SU-DHL-6 (cell line): ENCODE results near the gene PRR35.

Source experiments
- H2AFZ ChIP-seq: fragments of 200-600 bp; sonication (generic); 2 replicates; pipeline ENCODE4 v1.6.1; 2014; ENCODE audit warnings: low read depth, mild to moderate bottlenecking, moderate library complexity, mixed read lengths, antibody characterized with exemption, low read length; ENCODE audit not compliant: severe bottlenecking
- H3F3A ChIP-seq: fragments of 200-600 bp; shearing (Covaris generic); 2 replicates; pipeline ENCODE4 v1.6.0; 2016; ENCODE audit warnings: antibody characterized with exemption, mild to moderate bottlenecking; ENCODE audit not compliant: insufficient read depth
- H3K27ac ChIP-seq: fragments of 200-600 bp; sonication (generic); 2 replicates; pipeline ENCODE4 v1.5.1; 2016; ENCODE audit warnings: low read depth, mild to moderate bottlenecking, low read length, moderate library complexity, mixed read lengths
- H3K27me3 ChIP-seq: fragments of 200-600 bp; sonication (generic), shearing (Covaris generic); 2 replicates; pipeline ENCODE4 v1.6.0; 2014; ENCODE audit warnings: mild to moderate bottlenecking, low read length
- H3K36me3 ChIP-seq: fragments of 200-600 bp; sonication (generic); 2 replicates; pipeline ENCODE4 v1.6.1; 2014; ENCODE audit warnings: mild to moderate bottlenecking, low read length, mixed read lengths
- H3K4me2 ChIP-seq: fragments of 300-600, 200-600 bp; shearing (Covaris generic), sonication (generic); 2 replicates; pipeline ENCODE4 v1.6.0; 2014; ENCODE audit warnings: low read length, low read depth, mild to moderate bottlenecking; ENCODE audit not compliant: poor library complexity, severe bottlenecking
- H3K4me3 ChIP-seq: fragments of 200-600 bp; sonication (generic); 2 replicates; pipeline ENCODE4 v1.5.1; 2014; ENCODE audit warnings: antibody characterized with exemption, low read length, mild to moderate bottlenecking, mixed read lengths; ENCODE audit not compliant: insufficient read depth, poor library complexity, severe bottlenecking
- H3K79me2 ChIP-seq: fragments of 200-600 bp; sonication (generic); 2 replicates; pipeline ENCODE4 v1.6.1; 2014; ENCODE audit warnings: mild to moderate bottlenecking, low read length, moderate library complexity; ENCODE audit not compliant: insufficient read depth
- H3K9ac ChIP-seq: fragments of 200-600 bp; sonication (generic); 2 replicates; pipeline ENCODE4 v1.7.0; 2014; ENCODE audit warnings: mild to moderate bottlenecking, low read length
- H3K9me2 ChIP-seq: fragments of 200-600 bp; sonication (generic); replicated peaks from 2 replicates; pipeline ENCODE4 v1.6.1; 2014; ENCODE audit warnings: low read length; ENCODE audit not compliant: insufficient read depth
- H3K9me3 ChIP-seq: fragments of 200-600 bp; sonication (generic); 2 replicates; pipeline ENCODE4 v1.6.1; 2014; ENCODE audit warnings: low read length, mixed read lengths; ENCODE audit not compliant: insufficient read depth
- H4K20me1 ChIP-seq: fragments of 200-600 bp; sonication (generic); 2 replicates; pipeline ENCODE4 v1.6.1; 2014; ENCODE audit warnings: low read depth, mild to moderate bottlenecking, antibody characterized with exemption, low read length, moderate library complexity, mixed read lengths
- EZH2phosphoT487 ChIP-seq: fragments of 200-600 bp; sonication (generic), shearing (Covaris generic); conservative IDR thresholded peaks from 2 replicates; pipeline ENCODE4 v1.6.1; 2018; ENCODE audit warnings: mild to moderate bottlenecking, antibody characterized with exemption, low read length, moderate library complexity, mixed read lengths
- TF ChIP-seq, protein P1 (sequence below): fragments of 200-600 bp; sonication (generic); IDR thresholded peaks from one replicate; pipeline ENCODE4 v1.5.1; 2017; ENCODE audit warnings: antibody characterized with exemption, mild to moderate bottlenecking, low read length, moderate library complexity; ENCODE audit not compliant: insufficient read depth, poor library complexity, severe bottlenecking

PRR35 gene

GRCh38 chr16:566475-567372, 6.5 kb downstream of the PRR35 start, which contains the start of gene NHLRC4:
TSS of gene NHLRC4 (plus strand) at chr16:567005. CDS start at chr16:568048, 1,043 bp downstream.
- TF ChIP-seq EZH2phosphoT487 = no peak
- TF ChIP-seq, protein P1, sequence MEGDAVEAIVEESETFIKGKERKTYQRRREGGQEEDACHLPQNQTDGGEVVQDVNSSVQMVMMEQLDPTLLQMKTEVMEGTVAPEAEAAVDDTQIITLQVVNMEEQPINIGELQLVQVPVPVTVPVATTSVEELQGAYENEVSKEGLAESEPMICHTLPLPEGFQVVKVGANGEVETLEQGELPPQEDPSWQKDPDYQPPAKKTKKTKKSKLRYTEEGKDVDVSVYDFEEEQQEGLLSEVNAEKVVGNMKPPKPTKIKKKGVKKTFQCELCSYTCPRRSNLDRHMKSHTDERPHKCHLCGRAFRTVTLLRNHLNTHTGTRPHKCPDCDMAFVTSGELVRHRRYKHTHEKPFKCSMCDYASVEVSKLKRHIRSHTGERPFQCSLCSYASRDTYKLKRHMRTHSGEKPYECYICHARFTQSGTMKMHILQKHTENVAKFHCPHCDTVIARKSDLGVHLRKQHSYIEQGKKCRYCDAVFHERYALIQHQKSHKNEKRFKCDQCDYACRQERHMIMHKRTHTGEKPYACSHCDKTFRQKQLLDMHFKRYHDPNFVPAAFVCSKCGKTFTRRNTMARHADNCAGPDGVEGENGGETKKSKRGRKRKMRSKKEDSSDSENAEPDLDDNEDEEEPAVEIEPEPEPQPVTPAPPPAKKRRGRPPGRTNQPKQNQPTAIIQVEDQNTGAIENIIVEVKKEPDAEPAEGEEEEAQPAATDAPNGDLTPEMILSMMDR = no peak
- Histone ChIP-seq H3K27ac (no peak within 1 kb of the TSS), H3K9me2 (no peaks in the 10 kb centered on the region), H3K27me3 (no peaks in the 10 kb centered on the region), H3K4me2 (peak within 1 kb of the TSS; percentile 34), H3K79me2 (no peaks in the 10 kb centered on the region), H4K20me1 (no peaks in the 10 kb centered on the region), H3F3A (no peaks in the 10 kb centered on the region), H3K9ac (no peak within 1 kb of the TSS; the same call in 1 of the 2 replicates), H3K4me3 (no peak within 1 kb of the TSS), H3K36me3 (no peaks in the 10 kb centered on the region), H2AFZ (peak within 1 kb of the TSS; percentile 58), H3K9me3 (no peaks in the 10 kb centered on the region)

DNA sequence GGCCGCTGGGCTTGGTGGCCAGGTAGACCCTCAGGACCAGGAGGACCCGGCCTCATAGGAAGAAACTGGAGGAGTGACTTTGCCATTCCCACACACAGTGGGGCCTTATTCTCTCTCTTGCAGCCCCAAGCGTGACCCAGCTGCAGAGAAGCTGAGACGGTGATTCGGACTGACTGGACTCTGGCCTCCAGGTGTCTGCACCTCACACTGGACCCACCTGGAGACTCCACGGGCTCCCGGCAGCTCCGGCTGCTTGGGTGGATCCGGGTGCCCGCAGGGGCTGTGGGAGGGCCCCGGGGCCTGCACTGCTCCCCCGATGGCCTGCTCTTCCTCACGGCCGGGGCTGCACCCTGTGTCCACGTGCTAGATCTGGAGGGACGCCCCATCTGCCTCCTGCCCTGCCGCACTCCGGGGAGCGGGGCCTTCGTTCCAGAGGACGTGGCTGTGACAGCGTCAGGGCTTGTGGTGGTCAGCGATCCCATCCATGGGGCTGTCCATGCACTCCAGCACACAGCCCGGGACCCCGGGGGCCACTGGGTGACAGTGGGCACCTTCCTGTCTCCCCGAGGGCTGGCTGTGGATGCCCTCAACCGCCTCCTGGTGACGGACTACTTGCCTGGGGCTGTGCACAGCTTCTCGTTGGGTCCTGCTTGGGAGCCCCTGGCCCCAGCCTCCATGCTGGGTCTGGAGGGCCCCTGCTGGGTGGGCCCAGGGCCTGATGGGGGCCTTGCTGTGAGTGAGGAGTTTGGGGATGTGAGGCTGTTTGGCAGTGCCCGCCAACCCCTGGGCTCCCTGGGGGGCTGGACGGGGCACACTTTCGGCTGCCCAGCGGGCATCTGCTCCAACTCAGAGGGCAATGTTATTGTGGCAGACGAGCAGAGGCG, 7.4 kb downstream of the PRR35 start:
- no peak overlapping the region for H3K4me2 ChIP-seq
- H3K79me2 ChIP-seq = no peaks in the 10 kb centered on the region
- H3F3A ChIP-seq = no peaks in the 10 kb centered on the region
- no peak overlapping the region for H3K4me3 ChIP-seq
- TF ChIP-seq EZH2phosphoT487 = no peak
- TF ChIP-seq, protein P1 = no peak
- H4K20me1 ChIP-seq = no peaks in the 10 kb centered on the region
- H3K9ac ChIP-seq = no peak overlapping the region; the same call in 1 of the 2 replicates
- no peak overlapping the region for H3K27ac ChIP-seq
- H3K27me3 ChIP-seq = no peaks in the 10 kb centered on the region
- no peaks in the 10 kb centered on the region for H3K36me3 ChIP-seq
- H2AFZ ChIP-seq = no peak overlapping the region
- no peaks in the 10 kb centered on the region for H3K9me3 ChIP-seq
- no peaks in the 10 kb centered on the region for H3K9me2 ChIP-seq

DNA sequence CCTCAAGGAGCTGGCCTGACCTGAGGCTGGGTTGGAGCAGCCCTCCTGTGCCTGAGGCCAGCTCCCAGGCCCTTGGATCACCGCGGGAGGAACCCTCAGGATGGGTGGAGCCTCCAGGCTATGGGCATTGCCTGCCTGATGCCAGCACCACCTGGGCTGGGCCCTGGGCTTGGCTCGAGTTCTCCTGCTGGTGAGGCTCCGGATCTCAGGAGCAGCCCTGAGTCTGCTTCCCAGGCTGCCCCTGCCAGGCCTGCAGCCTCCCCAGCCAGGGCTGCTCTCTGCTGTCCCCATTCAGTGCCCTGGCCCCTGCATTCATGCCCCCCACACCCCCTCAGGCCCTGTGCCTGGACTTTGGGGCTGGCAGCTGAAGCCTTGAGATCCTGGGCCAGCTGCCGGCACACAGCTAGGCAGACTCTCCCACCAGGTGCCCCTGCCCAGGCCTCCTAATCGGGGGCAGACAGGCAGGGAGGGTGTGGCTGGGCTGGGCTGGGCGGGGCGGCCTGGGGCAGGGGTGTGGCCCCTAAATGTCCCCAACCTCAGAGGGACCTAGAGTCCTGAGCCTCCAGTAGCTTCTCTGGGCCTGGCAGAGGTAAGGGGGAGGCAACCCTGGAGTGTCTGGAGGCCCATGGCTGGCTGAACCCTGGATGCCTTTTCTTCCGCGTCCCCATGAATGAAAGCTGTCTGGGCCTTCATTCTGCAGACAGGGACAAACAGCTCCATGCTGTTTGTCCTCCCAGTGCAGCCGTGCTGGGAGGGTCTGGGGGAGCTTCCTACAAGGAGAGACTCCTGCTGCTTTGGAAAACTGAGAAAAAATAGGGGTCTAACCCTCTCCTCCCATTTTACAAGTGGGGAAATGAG, 8.4 kb downstream of the PRR35 start:
- no peak overlapping the region for H3K27ac ChIP-seq
- no peaks in the 10 kb centered on the region for H3K9me3 ChIP-seq
- peak overlapping the region; percentile 67 for H3K4me2 ChIP-seq
- H3K27me3 ChIP-seq = no peaks in the 10 kb centered on the region
- H3K79me2 ChIP-seq = no peaks in the 10 kb centered on the region
- peak overlapping the region; percentile 54 for H3K4me3 ChIP-seq
- no peaks in the 10 kb centered on the region for H3K36me3 ChIP-seq
- peak overlapping the region; percentile 74 for H3K9ac ChIP-seq
- H3K9me2 ChIP-seq = no peaks in the 10 kb centered on the region
- H3F3A ChIP-seq = no peaks in the 10 kb centered on the region
- H2AFZ ChIP-seq = no peak overlapping the region
- no peak for TF ChIP-seq EZH2phosphoT487
- TF ChIP-seq, protein P1 = no peak
- H4K20me1 ChIP-seq = no peaks in the 10 kb centered on the region
